ENCODE measurements around the gene CMIP. TPM values are rescaled to one million over a fixed set of nuclear protein-coding genes. Genes with fewer than 3 reads are reported as not detected.

The CMIP gene
- total RNA-seq, 1 donor from 2014 or later = 10.5 TPM

DNA sequence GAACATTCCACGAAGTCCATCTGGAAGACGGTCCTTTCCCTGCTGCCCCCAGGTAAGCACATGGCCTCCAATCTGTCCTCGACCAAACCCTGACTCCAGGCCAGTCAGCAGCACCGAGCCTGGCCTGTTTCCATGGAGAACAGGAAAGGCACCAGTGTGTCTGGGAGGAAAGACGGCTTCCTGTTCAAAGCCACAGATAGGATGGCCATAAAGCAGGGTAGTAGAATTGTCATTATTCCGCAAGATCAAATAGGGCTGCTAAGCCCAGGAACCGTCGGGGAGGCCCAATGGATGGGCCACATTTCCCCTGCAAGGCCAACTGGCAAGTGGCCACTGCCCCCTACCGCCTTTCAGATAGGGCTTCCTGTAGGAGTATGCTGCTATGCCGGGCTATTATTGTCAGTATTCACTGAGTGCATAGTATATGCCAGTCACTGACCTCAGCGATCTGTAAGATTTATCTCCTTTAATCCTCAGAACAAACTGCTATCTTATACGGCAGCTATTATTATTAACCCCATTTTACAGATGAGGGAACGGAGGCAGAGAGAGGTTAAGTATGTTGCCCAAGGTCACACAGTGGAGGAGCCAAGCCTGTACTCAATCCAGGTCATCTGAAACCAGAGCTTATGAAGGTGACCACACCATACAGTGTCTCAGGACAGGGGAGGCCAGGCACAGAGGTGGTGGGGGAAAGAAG, 311.5 kb downstream of the CMIP start:
- no peak for DNase-seq (ENCODE audit: missing footprints)
- intact Hi-C loops (cut with DNase I) = no loop called here
- peak; percentile 37 for ATAC-seq

DNA sequence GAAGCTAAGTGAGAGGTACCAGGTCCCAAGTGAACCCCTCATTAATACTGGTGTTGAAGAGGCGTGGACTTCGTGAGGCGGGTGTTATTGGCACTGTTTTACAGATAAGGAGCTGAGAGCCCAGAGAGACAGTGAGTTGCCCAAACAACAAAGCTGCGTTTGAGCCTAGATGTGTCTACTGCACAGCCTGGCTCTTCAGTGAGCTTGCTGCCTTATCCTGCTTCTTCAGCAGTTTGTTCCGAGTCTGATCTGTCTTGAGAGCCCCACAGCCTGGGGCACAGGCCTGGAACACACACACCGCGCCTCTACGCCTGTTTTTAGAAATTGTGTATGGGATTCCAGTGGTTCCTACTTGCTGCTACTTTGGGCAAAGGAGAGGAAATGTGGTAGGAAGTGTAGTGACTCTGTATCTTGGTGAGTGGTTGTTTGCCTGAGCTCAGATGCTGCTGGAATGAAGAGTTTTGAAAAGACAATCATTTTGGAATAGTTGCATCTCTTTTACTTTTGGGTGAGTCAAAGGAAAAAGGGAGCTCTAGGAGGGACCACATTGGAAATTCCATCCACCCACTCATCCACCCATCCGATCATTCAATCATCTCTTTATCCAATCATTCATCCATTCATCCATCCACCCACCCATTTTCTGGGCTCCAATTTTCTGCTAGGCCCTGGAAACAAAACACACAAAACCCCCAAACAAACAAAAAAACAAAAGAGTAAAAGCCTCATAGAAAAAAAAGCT, 312.2 kb downstream of the CMIP start:
- intact Hi-C loops (cut with DNase I) = no loop called here
- ATAC-seq (no peak), DNase-seq (ENCODE audit: missing footprints) (no peak)

DNA sequence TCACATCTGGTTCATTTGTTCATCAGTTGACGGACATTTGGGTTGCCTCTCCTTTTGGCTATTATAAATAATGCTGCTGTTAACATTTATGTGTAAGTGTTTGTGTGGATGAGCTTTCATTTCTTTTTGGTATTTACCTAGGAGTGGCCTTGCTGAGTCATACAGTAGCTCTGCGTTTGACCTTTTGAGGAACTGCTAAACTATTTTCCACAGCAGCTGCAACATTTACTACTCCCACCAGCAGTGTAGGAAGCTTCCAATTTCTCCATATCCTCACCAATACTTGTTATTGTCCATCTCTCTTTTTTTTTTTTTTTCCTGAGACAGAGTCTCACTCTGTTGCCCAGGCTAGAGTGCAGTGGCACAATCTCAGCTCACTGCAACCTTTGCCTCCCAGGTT, 313.8 kb downstream of the CMIP start:
- no peak for ATAC-seq
- intact Hi-C loops (cut with DNase I) = no loop called here
- DNase-seq (ENCODE audit: missing footprints) = no peak

Small RNA genes lying within 50 kb of the gene (microRNA-seq; reads per million reads assigned to microRNA genes)
- gene MIR6504 (not detected), gene MIR7854 (not detected)

Other genes with a start within 250 kb of the CMIP start
- gene BCO1, start 206.1 kb upstream of the CMIP start, total RNA-seq = not detected
- 8.5 TPM for gene GAN, start 129.8 kb upstream of the CMIP start, total RNA-seq

Data from Right ventricle myocardium inferior (tissue), 1 donor.